ENCODE measurements around the gene ZBTB20.

Gene ZBTB20

DNA sequence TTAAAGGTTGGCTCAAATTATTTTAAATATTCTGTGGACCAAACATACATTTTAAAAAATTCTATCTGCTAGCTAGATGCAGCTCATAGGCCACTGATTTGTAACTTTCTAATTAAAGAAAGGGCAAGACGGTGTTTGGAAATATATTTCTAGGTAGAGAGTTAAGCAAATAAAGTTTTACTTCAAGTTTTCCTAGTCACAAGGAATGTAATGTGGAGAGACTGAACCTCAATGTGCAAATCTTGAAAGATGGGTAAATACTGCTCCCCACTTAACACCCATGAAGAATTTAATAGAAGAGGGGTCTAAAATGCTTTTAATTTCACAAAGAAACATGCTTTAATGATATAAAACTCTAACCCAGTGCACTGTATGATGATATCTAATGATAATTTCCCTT lies 678.0 kb downstream of the ZBTB20 start:
- DNase-seq (ENCODE audit: low read depth): no peak

DNA sequence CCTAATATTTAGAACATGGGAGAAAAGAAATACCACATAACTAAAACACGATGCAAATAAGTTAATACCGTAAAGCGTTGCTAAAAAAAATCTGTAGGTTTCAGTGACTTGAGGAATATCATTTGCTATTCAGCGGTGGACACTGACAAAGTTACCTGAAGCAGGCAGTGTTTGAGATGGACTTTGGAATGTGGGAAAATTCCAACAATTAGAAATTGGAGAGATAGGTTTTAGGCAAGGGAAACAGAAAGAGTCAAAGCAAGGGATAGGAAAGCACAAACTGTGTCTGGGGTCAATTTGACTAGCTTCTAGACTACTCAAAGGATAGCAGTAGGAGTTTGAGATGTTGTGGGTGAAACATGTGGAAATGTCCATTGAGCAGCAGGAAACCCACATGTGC lies 680.3 kb downstream of the ZBTB20 start:
- no peak for DNase-seq (ENCODE audit: low read depth)

DNA sequence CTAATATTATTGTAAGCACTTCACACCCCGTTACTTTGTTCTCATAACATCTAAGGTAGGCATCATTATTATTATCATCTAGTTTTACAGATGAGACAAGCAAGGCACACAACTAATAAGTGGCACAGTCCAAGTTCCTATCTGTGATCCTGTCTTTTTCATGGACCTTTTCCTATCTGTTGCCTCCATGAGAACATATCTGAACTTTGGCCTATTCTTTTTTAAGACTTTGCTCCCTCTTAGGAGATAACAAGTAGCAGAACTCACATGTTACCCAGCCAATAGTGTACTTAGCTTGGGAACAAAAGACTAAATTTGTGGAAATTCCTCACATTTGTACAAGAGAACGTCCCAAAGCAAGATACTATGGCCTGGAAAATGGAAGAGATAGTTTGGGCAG lies 680.8 kb downstream of the ZBTB20 start:
- no peak for DNase-seq (ENCODE audit: low read depth)

DNA sequence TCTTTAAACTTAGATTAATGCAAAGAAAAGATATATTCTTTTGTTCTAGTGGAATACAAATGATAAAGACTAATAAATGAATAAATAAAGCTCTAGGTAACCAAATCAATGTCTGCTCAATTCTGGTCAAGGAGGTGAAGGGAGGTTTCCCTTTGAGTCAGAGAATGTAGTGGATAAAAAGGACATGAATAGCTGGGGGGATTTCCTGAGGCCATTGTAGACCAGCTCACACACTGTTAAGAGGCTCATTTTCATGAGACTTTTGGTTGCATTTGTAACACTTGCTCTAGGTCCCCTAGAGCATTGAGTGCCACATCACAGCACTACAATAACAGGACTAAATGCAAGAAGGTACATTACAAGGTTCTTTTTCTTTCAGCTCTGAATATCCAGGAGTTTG lies 682.5 kb downstream of the ZBTB20 start:
- no peak for DNase-seq (ENCODE audit: low read depth)

DNA sequence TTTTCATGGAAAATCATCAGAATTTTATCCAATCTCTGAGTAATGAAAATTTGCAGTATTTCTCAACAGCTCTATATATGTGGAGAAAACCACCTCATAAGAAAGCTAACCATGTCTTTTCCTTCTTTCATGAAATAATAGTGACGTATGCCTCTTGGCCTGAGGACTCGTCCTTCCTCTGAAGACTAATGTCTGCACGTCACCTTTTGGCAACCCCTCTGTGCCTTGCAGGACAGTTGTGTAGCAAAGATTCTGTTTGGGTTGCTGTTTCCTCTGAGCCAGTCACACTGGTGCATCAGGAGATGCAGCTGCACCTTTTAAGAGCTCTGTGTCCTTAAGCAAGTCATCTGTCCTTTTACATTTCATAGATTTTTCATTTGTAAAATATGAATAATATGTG lies 684.3 kb downstream of the ZBTB20 start:
- DNase-seq (ENCODE audit: low read depth): no peak

DNA sequence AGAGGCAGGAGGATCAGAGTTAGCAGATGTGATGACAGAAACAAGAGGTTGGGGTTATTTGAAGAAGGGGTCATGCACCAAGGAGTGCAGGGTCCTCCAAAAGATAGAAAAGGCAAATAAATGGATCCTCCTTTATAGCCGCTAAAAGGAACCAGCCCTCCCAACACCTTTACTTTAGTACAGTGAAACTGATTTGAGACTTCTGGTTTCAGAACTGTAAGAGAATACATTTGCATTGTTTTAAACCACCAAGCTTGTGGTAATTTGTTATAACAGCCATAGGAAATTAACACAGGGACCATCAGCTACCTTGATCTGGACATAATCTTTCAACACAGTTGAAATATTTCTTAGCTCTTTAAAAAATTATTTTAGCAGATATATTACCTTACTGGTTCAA lies 686.6 kb downstream of the ZBTB20 start:
- DNase-seq (ENCODE audit: low read depth): no peak

DNA sequence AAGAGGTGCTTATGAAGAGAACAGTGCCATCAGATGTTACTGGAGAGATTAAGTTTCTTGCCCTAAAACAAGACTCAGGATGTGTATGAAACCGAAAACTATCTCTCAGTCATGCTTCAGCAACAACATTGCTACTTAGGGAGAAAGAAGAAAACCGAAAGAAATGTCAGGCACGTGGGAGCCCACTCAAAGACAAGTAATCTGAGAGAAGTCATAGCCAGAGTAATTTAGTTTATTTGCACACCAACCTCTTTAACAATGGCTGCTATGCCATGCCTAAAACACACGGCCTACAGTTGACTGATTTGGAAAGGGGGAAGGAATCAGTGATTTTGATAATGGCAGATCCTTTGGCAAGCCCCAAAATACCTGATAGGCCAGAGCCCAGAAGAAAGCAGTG lies 690.3 kb downstream of the ZBTB20 start:
- DNase-seq (ENCODE audit: low read depth): no peak

DNA sequence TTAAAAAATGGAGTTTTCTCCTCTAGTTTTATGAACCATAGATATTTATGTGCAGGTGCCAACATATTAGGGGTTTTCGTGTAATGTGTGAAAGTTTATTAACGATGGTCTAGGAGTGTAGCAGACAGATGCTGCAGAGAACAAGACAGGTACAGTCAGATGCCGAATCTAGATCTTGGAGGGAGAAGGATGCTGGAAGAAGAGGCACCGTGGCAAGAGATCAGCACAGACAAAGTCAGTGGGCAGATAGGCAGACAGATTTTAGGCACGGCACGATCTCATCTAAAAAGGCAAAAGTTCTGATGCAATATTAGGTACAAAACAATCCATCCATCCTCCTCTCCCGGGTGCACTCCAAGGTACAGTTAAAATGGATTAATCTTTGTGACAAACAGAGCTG lies 691.7 kb downstream of the ZBTB20 start:
- no peak for DNase-seq (ENCODE audit: low read depth)

DNA sequence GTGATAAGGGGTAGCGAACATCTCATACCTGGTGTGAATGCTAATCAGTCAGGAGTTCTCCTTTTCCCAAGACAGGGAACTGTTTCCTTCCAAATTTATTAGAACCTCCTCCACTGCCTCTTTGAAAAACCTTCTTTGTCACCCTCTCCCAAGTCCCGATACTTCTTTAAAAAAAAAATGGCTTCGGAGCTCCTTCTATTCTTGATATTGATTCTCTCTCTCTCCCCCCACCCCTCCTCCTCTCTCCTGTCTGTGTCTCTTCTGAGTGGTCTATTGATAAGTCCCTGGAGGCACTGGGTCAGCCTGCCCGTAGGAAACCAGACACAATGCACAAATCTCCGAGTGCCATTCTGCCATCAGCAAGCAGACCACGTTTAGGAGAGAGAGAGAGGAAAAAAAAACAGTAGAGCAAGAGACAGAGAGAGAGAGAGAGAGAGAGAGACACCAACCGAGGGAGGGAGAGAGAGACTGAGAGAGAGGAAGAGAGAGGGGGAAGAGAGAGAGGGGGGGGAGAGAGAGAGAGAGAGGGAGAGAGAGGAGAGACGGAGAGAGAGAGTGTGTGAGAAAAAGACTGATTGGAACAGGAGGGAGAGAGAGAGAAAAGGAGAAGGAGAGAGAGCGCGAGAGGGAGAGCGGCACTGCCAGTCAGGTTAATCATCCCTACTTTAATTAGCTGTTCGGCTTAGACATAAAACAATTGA lies 692.4 kb downstream of the ZBTB20 start:
- no peak for DNase-seq (ENCODE audit: low read depth)

DNA sequence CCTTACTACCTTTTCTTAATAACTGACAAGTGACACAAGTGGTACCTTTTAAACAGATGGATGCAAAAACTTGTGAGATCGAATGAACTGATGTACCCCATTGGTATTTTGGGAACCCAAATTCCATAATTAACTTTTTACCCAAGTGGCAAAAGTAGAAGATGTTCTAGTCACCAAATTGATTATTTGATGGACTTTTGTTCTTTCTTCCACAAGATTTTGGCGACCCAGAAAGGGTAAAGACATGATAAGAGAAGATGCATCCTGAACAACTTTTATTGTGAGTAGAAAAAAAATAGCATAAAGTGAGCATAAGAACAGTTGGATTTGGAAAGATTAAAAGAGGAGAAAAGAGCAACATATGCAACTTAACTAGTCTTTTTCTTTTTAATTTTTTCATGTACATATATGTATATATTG lies 693.7 kb downstream of the ZBTB20 start:
- no peak for DNase-seq (ENCODE audit: low read depth)

DNA sequence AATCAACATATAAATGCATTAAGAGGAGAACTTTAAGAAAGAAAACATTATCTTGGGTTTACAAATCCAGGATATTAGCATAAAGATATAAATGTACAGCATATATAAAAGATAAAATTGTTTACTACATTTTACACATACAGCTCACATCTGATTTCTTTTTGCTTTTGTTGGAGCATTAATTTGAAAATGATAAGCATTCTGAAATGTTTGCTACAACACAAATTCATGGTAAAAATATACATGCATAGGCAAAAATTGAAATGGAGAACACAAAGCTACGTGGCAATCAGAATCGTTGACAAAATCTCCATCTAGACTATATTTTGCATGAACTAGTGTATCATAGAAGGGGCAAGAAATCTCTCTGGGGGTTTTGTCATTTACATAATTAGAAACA lies 694.2 kb downstream of the ZBTB20 start:
- no peak for DNase-seq (ENCODE audit: low read depth)

DNA sequence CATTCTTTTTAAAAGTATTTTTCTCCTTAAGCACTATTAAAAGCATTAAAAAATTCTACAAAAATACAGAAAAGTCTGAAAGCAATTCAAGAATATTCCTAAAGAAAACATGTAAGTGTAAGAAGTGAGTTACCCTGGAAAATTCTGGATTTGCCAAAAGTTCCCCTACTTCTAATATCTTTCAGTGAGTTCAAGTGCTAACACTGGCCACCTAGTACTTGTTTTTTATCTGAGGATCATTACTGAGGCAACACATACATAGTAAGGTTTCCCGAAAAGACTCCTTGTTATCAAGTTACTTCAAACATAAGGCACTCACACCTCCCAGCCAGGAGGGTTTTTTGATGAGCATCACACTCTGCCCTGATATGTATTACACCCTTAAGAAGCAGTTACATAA lies 694.8 kb downstream of the ZBTB20 start:
- no peak for DNase-seq (ENCODE audit: low read depth)

DNA sequence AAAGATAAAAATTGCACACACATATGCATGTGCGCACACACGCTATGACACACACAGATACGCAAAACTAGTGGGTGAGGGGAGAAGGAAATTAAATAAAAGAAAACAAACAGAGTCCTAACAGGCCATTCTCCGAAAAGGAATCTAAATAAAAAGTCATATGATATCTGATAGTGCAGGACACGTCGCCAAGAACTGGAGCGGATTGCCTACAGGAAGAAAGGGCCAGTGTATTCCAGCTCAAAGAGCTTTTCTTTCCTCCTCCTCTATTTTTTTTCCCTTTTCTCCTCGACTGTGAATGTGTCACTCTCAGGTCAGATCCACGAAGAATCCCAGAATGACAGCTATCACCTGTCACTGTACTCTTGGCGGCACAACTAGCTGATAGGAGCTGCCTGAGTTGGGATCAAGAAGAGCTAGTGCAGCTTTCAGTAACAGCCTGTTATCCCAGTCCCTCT lies 695.5 kb downstream of the ZBTB20 start:
- DNase-seq (ENCODE audit: low read depth): no peak

DNA sequence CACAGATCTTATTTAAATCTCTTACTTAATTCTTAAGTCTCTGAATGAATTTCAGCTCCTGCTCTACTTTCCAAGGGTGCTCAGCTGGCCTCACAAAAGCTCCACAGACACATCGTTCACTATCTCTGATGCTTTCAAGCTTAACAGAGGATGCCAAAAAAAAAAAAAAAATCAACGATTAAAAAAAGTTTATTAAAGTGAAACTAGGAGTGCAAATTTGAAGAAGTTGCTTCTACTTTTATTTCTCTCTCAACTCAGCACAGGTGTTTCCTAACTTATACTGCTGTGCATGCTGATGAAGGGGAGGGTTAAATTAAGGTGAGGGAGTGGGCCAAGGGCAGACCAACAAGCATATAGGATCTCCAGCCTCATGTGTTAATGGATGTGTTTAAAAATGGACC lies 696.0 kb downstream of the ZBTB20 start:
- no peak for DNase-seq (ENCODE audit: low read depth)

DNA sequence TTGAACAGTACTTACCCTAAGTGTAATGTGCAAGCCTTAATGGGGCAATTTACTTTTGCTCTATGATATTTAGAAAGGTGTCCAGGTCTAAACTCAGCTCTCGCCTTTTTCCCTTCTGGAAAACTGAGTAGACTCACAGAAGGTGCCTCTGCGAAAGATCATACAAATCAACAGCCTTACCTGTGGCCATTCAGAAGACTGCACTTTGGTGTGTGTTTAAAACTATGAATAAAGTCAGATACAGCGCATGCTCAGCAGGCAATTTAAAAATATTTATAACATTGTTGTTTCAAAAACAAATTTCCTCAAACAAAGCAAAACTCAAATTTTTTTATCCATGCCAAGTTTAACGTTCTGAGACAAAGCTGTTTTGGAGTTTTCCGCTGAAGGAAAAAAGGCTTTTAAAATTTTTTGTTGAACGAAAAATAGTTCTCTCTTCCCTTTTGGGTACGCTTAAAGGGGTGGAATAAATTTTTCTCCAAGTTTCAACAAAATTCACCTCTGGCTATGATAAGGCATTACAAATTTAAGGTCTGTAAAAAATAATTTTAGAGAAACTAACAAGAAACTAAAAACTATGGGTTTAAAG lies 697.0 kb downstream of the ZBTB20 start:
- no peak for DNase-seq (ENCODE audit: low read depth)

DNA sequence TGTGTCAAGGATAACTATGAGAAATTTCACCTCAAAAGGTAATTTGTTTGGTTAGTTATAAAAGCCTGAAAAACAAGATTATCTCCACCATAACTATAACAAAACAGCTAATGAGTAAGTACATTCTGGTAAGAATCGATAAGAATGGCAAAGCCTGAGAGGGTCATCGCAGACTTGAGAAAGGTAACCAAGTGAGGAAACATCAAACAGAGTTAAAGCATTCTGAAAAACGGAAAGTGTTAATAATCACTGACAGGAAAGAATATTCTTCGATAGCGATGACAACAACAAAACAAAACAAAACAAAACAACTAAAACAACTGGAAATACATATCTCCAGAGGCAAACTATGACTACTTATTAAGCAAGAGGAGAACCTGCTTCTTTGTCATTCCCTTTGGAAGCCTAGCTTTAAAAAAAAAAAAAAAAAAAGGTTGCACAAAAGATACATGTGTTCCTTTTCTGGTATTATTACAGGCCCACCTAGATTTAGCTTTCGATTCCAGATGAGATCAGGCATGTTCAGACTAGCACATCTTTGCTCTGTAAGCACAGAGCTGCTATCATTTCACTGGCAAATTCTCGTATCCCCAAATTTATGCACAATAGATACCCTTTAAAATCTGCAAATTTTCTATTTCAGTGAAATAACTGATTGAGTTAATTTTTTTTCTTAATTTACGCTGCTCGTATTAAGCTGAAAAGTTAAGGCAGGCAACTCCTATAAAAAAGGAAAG lies 697.6 kb downstream of the ZBTB20 start:
- no peak for DNase-seq (ENCODE audit: low read depth)

DNA sequence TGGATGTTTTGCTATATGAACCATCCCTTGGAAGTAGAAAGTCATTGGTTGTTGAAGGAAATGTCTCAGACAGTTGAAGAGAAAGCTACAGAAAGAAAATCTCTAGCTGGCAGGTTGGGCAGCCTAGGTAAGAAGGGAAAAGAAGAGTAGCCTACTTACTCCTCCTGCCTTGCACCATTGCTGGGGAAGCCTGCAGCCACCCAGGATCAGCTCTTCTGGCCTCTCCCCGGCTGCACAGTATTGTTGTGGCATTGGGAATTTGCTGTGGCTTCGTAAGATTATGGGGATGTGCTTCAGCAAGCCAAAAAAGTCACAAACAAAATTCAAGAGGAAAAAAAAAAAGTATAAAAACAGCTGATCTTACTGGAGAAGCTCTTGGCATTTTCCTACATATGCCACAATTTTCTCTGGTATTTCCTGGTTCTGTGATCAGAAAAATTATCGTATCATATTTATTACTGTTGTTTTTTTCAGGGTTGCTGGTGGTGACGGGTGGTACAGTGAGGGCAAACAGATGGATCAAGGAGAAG lies 699.1 kb downstream of the ZBTB20 start:
- no peak for DNase-seq (ENCODE audit: low read depth)

DNA sequence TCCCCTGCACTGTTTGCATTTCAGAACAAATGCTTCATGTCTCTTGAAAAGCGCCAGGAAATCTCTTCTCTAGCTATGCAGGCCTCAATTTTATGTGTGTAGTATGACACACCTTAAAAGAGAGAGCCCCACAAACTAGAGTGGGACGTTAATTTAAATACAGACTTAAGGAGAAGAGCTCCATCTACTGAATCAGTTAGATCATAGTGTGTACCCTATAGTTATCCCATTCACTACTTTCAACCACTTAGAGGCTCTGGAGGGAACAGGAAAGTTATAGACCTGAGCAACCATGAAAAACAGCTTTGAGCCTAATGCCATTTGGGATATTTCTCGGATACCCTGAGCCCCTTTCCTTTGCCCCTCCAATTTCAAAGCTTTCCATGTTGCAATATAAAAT lies 699.5 kb downstream of the ZBTB20 start:
- no peak for DNase-seq (ENCODE audit: low read depth)

DNA sequence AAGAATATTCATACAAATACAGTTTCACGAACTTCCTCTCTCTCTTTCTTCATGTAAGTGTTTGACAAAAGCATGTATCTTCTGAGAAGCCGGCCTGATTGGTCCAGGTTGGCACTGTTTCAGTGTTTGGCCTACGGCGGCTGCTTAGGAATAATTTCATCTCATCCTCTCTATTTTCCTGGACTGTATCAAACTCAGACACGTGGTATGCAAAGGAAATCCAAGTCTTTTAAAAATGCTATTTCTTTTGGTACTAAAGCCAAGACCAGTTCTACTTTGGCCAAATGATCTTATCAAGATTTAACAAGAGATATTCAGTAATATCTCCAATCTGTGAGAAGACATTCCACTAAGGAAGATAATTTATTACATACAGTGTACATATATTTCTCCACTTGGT lies 700.5 kb downstream of the ZBTB20 start:
- DNase-seq (ENCODE audit: low read depth): no peak

DNA sequence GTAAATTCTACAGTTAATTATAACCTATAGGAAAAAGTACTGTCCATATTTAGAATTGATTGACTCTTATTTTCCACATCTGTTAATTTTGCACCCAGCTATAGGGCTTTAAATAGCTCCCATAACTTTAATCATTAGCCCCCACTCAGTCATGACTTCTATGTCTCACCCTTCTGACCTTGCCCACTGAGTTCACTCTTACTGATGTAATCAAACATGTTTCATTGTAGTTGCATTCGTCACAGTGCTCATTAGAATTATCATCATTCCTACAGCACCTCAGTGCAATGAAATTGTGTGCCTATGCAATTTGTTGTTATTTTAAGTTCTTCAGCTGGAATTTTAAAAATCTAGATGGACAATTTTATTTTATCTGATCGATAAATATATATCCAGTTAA lies 701.9 kb downstream of the ZBTB20 start:
- DNase-seq (ENCODE audit: low read depth): no peak

DNA sequence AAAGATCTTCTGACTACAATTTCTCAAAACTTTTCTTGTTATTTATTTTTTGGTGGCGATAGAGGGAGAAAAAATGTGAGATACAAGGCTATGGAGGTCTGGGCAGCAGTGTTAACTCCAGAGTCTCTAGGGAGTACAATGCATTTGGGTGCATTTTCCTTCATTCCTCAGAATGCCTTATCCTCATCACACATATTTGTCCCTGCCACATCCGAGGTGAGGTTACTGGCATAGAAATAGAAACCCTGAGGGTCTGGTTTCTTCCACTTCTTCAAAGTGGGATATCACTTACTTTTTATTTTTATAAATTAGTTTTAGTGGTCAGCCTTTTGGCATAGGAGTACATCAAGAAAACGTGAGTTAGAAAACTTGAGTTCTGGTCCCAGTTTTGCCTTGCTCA lies 702.9 kb downstream of the ZBTB20 start:
- no peak for DNase-seq (ENCODE audit: low read depth)

DNA sequence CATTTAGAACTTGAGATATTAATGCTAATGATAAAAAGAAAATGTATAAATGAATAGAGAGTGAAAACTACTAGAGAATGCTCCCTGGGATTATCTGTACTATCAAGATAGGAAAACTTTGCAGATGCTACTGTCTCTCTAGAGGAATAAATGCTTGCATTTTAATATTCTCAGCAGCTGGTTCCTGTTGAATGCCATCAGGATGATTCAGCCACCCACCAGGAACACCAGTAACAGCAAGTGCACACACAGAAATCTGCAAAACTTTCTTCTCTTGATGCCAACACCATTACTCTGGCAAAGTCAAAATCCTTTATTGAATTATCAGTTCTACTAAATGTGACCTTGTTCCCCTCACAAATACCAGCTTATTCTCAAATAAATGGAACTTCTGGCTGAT lies 704.8 kb downstream of the ZBTB20 start:
- DNase-seq (ENCODE audit: low read depth): no peak

DNA sequence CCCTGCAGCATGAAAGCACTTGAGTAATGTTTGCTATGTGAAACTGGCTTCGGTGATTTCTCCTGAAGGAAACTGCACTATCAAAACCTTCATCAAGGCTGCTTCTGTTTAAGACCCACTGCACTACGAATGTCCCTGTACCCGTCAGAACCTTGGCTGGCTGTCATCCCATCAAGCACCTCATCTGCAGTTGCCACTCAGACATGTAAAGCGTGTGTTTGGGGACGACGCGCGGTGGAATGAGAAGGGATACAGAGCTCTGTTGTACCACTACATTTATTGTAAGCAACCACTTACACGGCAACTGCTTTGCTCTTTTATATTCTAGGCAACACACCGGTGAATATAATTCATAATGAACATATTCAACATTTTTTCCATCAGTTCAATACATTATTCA lies 705.7 kb downstream of the ZBTB20 start:
- no peak for DNase-seq (ENCODE audit: low read depth)

Data from stromal cell of bone marrow (primary cell).